ENCODE results near the gene ALPG.

DNA sequence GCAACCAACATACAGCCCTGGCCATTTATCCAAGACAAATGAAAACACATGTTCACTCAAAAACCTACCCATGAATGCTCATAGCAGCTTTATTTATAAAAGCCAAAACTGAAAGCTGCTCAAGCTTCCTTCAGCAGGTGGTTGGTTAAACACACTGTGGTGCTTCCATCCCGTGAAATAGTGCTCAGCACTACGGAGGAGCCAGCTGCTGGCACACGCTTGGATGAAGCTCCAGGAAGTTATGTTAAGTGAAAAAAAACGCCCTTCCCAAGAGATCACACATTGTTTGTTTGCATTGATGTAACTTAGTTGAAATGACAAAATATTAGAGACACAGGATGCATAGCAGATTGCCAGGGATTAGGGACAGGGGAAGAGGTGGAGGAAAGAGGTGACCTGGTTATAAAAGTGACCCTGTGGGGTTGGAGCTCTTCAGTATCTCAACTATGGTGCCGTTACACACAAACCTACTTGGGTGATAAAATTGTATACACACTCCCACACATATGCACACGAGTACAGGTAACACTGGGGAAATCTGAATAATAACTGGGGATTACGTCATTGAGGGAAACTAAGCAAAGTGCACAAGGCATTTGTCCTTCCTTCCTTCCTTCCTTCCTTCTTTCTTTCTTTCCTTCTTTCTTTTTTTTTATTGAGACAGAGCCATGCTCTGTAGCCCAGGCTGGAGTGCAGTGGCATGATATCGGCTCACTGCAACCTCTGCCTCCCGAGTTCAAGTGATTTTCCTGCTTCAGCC, 6.2 kb upstream of the ALPG start:
- TF ChIP-seq BHLHE40 (IDR thresholded peaks at IDR 0.05; ENCODE audit: low read depth, low read length) (no peak), MAZ (IDR thresholded peaks at IDR 0.05; ENCODE audit: borderline replicate concordance, low read depth, low read length) (no peak), RAD21 (IDR thresholded peaks at IDR 0.05; ENCODE audit: low read length) (no peak), SMC3 (IDR thresholded peaks at IDR 0.05; ENCODE audit: low read depth, low read length) (no peak), RFX5 (IDR thresholded peaks at IDR 0.05; ENCODE audit: low read depth, low read length) (no peak), MXI1 (IDR thresholded peaks at IDR 0.05; ENCODE audit: borderline replicate concordance, low read depth, low read length) (no peak), CEBPB (IDR thresholded peaks at IDR 0.05; ENCODE audit: low read depth, low read length) (no peak)
- TF ChIP-seq, protein P1, sequence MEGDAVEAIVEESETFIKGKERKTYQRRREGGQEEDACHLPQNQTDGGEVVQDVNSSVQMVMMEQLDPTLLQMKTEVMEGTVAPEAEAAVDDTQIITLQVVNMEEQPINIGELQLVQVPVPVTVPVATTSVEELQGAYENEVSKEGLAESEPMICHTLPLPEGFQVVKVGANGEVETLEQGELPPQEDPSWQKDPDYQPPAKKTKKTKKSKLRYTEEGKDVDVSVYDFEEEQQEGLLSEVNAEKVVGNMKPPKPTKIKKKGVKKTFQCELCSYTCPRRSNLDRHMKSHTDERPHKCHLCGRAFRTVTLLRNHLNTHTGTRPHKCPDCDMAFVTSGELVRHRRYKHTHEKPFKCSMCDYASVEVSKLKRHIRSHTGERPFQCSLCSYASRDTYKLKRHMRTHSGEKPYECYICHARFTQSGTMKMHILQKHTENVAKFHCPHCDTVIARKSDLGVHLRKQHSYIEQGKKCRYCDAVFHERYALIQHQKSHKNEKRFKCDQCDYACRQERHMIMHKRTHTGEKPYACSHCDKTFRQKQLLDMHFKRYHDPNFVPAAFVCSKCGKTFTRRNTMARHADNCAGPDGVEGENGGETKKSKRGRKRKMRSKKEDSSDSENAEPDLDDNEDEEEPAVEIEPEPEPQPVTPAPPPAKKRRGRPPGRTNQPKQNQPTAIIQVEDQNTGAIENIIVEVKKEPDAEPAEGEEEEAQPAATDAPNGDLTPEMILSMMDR (conservative IDR thresholded peaks at IDR 0.05; ENCODE audit: low read depth, low read length), result no peak
- TF ChIP-seq, protein P2, sequence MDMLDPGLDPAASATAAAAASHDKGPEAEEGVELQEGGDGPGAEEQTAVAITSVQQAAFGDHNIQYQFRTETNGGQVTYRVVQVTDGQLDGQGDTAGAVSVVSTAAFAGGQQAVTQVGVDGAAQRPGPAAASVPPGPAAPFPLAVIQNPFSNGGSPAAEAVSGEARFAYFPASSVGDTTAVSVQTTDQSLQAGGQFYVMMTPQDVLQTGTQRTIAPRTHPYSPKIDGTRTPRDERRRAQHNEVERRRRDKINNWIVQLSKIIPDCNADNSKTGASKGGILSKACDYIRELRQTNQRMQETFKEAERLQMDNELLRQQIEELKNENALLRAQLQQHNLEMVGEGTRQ (IDR thresholded peaks at IDR 0.05; ENCODE audit: low read depth, low read length), result no peak
